Measurements from ENCODE around the gene LIF. TPM values are rescaled to one million over a fixed set of nuclear protein-coding genes. Genes with fewer than 3 reads are reported as not detected.
"Not testable (repeated sequence)": the region's sequence is repeated elsewhere in the genome, so short reads cannot be mapped to it uniquely, and the experiment has no call there.

Gene LIF
- total RNA-seq, 1 experiment from 2014 or later = 73.5 TPM

DNA sequence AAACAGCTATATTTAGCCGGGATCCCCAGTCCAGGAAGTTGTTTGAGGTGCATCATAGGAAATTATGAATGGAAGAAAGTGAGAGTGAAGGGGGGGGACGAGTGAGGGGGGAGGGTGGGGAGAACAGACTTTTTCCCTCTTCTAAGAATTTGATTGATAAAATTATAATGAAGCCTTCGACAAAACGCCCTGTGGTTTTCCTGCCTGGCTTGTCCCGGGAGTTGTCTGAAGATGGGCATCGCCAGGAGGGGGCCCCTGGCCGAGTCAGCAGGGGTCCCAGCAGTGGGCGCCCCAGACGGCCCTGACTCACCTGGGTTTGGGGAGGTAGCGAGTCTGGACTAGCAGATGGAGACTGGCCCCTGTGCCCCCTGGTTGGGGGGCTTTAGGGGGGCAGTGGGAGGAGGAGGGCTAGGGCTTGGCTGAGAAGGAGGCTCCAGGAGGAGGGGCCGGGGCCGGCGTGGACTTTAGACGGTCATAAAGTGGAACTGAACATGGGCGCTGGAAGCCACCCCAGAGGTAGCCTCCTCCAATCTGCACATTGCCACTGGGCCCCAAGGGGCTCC, 336 bp upstream of the LIF start:
- DNase-seq (ENCODE audit: extremely low read depth, low read depth) = no peak

DNA sequence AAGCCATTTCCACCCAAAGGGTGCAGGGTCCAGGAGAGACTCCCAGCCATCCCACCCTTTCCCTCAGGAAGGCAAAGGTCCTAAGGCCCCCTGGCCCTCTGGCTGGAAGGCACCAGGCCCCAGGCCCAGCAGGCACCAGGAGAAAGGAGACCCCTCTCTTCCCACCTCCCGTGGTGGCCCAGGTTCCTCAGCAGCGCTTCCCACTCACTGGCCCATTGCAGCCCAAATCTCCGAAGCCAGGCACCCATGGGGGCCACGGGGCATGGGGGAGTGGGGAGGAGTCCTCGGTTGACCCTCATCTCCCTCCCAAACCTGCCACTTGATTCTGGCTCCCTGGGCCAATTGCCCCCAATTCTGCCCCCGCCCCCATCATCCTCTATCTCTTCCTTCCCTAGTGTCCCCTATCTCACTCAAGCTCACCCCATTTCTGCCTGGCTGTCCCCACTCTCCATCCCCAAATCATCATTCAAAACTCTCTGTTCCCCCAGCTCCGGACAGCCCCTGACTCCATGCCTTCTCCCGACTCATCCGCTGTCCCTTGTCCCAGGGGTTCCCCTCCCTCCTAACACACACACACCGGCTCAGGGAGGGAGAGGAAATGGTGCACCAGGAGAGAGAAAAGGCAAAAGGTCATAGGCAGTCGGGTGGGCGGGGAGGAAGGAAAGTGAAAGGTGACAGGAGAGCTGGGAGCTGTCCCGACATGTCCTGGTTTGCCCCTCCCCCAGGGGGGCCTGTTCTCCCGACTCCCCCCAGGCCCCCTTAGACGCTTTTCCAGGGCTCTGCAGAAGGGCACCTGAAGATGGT, 1.2 kb downstream of the LIF start:
- DNase-seq (ENCODE audit: extremely low read depth, low read depth) = no peak

DNA sequence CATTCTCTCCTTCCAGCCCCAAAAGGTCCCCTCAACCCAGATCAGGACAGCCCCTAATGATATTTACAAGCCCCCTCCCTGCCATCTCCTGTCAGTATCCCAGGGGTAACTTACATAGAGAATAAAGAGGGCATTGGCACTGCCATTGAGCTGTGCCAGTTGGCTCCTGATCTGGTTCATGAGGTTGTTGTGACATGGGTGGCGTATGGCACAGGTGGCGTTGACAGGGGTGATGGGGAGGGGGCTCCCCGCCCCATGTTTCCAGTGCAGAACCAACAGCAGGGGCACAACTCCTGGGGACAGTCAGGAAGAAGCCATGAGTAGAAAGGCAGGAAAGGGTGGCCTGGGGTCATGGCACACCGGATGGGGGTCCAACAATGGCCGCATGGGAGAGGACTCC, 1.9 kb downstream of the LIF start:
- DNase-seq (ENCODE audit: extremely low read depth, low read depth) = no peak

DNA sequence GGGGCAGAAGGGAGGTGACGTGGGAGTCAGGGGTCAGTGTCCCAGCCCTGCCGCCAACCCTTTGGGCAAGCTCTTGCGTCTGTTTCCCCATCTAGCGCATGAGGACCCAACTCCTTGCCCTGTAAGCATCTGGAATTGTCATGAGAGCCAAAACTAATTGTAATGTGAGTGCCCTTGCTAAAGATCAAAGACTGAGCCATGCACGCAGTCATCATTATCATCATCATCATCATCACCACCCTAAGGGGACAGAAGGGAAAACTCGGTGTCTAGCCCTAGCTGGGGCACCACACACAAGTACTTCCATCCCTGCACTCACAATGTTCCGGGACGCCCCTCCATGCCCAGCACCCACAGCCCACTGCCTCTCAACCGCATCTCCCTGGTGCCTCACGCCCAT, 2.5 kb downstream of the LIF start:
- no peak for DNase-seq (ENCODE audit: extremely low read depth, low read depth)

DNA sequence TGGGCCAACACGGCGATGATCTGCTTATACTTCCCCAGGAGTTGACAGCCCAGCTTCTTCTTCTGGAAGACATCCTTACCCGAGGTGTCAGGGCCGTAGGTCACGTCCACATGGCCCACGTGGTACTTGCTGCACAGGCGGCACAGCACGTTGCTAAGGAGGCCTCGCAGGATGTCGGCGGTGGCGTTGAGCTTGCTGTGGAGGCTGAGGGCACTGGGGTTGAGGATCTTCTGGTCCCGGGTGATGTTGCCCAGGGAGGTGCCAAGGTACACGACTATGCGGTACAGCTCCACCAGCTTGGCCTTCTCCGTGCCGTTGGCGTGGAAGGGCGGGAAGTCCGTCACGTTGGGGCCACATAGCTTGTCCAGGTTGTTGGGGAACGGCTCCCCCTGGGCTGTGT, 2.9 kb downstream of the LIF start:
- no peak for DNase-seq (ENCODE audit: extremely low read depth, low read depth)

DNA sequence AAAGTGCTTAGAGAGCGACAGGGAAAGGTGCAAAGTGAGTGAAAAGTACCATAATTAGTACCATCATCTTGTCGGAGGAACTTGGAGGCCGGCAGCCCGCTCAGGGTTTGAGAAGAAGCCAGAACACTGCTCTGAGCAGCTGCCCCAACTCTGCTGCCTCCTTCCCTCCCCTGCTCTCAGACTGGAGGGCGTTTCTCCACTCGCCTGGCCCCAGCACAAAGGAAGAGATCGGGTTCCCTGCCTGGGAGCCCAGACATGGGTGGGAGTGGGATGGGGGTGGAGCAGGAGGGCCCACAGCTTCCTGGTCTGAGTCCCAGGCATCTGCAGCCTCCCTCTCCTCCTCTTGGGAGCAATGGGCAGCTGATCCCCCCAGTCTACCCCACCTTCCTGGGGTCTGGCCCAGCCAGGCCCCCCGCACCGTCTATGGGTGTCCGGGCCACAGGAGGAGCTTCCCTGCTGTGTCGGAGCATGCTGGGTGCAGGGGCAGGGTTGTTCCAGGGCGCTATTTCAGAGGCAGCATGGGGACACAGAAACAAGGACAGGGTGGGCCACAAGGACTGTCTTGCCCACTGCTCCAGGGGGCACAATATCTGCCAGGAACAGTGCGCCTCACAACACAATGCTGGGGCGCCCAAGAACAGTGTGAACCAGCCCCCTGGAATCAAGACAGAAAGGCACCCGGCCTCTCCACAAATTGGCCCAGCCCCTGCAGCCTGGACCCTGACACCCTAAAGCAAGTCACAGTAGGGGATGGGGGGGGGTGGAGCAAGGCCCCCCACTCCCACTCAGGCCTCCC, 4.8 kb downstream of the LIF start:
- no peak for DNase-seq (ENCODE audit: extremely low read depth, low read depth)

DNA sequence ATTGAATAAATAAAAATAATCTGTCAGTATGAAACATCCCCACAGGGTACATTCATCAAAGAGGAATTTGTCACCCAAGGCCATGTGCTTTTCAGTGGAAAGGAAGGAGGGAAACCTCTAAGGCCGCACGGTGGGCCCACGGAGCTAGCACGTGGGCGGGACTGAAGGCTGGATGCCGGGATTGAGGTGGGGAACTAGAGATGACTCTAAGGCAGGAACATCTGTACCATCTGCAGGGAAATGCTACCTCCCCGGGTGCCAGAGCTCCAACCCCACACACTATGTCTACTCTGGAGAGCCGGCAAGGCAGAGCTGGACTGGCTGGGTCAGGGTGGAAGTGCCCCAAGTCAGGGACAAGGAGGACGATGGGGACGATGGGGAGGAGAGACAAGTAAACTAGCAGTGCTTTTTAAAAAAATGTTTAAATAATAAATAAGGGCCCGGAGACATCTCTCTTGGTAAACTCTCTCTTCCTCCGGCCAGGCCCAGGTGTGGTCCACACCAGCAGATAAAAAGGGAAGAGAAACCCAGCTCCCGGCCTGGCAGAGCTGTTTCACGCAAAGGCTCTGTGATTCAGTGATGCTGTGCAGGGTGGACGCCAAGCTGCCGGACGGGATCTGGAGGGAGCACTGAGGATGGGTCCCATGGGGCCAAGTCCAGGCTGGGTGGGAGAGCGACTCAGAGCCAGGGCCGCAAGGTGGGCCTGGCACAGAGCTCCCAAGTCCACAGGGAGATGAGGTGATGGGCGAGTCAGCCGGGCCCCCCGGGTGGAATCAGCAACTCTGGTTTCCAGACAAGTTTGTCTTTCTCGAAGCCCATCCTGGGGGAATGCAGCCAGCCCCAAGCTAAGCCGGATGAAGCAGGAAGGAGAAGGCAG, 5.8 kb downstream of the LIF start:
- no peak for DNase-seq (ENCODE audit: extremely low read depth, low read depth)

DNA sequence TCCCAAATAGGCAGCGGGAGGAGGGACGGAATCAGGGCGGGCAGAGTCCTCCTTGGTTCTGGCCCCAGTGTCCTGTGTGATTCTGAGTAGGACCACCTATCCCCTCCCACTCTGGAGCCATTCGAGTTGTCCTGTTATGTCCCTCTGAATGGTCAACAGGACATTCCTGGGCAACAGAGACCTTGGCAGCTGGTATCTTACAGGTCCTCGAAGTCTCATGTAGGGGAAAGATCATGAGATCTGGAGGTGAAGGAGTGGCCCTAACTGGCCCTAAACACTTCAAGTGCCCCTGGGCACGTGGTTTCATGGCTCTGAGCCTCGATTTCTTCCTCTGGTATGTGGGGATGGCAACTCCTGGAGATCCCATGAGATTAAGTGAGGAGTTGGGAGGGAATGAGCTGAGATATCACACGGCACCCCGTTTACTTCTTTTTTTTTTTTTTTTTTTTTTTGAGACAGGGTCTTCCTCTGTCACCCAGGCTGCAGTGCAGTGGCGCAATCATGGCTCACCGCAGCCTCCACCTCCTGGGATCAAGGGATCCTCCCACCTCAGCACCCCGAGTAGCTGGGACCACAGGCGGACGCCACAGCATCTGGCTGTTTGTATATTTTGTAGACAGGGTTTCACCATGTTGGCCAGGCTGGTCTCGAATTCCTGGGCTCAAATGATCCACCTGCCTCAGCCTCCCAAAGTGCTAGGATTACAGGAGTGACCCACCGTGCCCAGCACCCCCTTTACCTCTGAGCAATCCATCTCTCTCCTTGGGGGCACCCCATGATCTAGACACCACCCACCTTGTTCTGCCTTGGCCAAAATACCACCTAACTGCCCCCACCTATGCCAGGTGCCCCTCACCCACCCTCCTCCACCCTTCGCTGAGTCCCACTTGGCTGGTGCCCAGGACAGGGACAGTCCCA, 6.8 kb downstream of the LIF start:
- DNase-seq (ENCODE audit: extremely low read depth, low read depth) = no peak

DNA sequence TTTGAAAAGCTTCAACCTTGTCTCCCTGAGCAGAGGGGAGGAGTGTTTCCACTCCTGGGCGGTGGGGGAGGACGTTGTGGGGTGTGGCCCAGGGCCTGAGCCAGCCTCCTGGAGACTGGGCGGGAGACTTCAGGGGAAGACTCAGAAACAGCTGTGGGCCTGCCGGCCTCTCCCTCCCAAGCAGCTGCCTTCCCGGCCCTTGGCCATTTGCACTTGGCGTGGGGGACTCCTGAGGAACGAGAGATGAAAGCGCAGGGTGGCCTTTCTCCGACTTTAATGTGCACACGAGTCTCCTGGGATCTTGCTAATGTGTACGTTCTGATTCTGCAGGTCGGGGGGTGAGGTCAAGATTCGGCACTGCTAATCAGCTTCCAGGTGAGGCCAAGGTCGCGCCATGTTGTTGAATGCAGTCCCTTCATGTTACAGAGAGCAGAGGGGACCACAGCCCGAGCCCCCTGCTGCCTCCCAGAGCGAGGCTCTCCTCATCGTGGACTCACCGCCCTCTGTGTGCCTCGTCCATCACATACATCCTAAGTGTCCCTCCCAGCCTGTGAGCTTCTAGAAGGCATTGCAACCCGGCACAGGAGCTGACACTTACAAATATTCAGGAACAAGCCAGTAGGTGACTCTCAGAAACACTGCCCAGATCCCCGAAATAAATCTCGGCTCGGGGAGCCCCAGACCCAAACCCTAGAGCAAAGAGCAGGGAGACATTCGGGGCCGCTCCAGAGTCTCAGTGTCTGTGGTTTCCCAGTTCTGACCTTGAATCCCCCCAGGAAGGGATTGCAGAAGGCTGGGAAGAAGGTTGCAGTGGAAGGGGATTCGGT, 7.7 kb downstream of the LIF start:
- no peak for DNase-seq (ENCODE audit: extremely low read depth, low read depth)

DNA sequence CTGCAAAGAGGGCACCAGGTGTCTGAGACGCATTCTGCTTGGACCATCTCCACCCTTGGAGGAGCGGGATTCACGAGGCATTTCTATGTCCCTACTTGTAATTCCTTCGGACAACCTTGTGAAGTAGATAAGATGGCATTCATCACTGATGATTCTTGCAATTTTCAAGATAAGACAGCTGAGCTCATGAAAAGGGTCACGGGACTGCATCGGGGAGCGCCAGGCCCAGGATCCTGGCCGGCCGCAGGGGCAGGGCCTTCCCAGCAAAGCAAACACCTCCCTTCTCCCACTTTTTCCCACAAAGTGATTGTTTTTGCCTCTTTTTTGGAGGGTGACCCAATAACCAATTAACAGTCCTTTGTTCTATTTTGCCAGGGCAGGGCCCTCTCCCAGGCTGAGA, 8.4 kb downstream of the LIF start:
- DNase-seq (ENCODE audit: extremely low read depth, low read depth) = no peak

DNA sequence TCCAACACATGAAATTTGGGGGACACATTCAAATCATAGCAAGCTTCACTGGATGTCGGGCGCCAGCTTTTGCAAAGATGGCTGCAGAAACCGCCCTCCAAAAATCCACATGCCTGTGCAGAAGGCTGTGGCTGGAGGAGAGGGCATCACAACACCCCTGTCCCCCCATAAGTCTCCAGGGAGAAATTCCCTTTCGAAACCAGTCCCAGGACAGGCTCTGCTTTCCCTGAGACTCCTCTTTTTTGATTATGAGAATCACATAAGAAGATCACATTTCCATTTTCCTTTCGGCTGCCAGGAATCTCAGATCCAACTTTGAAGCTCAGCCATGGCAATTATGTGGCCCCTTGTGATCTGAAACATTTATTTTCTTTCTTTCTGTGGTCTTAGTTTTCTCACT, 9.7 kb downstream of the LIF start:
- DNase-seq (ENCODE audit: extremely low read depth, low read depth) = no peak

DNA sequence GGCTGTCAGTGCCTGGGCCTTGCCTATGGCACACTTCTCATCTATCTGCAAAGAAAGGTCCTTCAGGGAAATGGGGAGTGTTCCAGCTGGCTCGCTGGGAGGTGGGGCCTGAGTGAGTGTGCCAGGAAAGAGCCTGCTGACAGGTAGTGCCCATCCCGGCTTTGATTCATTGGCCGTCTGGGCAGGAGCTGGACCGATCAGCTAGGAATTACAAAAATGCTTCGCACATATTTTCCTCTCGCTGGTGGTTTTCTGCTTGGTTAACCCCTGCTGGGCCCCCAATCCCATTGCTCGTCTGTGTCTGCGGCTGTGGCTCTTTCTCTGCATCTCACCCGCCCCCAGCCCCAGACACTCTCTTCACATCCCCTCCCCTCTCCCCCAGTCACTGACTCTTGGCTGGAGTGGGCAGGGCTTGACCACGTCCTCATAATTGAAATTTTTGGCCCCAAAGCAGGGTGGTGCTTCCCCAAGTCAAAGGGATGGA, 10.8 kb downstream of the LIF start:
- DNase-seq (ENCODE audit: extremely low read depth, low read depth) = no peak

DNA sequence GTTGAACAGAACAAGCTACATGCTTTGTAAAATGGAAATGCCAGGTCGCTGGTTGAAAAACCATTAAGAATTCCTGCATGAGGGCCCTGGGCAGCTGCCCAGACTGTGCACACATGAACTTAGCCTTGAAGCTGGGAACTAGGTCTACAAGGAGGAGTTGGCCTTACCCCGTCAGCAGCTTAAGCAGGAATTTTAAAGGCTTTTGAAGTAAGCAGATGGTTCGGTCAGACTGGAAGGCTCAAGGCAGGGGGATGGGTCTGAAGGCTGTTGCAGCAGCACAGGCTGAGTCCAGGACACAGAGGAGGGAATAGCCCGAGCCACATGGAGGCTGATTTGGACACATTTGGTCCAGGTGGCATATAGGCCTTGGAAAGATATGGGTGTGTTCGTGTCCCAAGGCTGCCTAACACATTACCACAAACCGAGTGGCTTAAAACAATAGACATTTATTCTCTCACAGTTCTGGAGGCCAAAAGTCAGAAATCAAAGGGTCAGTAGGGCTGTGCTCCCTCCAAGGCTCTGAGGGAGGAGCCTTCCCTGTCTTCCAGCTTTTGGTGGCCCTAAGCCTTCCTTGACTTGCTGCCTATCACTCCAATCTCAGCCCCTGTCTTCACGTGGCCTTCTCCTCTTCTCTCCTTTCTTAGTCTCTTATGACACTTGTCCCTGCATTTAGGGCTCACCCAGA, 11.6 kb downstream of the LIF start:
- DNase-seq (ENCODE audit: extremely low read depth, low read depth) = no peak

DNA sequence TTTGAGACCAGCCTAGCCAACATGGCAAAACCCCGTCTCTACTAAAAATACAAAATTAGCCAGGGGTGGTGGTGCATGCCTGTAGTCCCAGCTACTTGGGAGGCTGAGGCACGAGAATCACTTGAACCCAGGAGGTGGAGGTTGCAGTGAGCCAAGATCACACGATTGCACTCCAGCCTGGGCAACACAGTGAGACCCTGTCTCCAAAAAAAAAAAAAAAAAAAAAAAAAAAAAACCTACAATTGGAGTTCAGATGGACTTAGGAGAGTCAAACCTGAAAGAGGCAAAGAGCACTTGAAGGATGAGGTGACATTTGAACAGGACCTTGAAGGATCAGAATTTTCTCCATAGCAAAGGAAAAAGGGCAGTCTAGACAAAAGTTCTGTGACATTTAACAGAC, 12.2 kb downstream of the LIF start:
- DNase-seq (ENCODE audit: extremely low read depth, low read depth) = not testable (repeated sequence)

DNA sequence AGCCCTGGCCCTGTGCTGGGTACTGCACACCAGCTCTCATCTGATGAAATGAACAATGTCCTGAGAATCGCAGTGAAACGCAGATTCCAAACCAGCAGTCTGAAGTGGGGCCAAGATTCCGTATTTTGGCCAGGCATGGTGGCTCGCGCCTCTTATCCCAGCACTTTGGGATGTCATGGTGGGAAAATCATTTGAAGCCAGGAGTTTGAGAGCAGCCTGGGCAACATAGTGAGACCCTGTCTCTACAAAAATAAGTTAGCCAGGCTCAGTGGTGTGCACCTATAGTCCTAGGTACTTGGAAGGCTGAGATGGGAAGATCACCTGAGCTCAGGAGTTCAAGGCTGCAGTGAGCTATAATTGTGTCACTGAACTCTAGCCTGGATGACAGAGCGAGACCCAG, 13.0 kb downstream of the LIF start:
- no peak for DNase-seq (ENCODE audit: extremely low read depth, low read depth)

DNA sequence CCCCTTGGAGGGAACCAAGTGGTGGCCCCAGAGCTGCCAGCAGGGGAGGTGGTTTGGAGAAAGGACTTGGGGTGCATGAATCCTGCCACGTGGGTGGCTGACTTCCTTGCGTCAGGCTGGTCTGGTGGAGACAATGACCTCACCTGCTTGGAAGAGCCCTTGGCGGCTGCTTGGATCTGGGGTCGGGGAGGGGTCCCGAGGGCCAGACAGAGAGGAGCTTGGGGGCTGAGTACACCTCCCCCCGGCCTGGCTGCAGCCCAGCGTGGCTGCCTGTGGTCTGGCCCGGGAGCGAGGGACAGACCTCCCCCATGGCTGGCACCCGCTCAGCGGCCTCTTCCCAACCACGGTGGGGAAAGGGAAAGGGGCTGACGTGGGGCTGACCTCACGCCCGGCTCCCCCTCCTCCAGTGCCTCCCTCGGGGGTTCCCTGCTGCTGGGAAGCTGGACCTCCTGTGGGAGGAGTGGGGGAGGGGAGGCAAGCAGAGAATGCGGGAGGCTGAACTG, 13.8 kb downstream of the LIF start:
- no peak for DNase-seq (ENCODE audit: extremely low read depth, low read depth)

DNA sequence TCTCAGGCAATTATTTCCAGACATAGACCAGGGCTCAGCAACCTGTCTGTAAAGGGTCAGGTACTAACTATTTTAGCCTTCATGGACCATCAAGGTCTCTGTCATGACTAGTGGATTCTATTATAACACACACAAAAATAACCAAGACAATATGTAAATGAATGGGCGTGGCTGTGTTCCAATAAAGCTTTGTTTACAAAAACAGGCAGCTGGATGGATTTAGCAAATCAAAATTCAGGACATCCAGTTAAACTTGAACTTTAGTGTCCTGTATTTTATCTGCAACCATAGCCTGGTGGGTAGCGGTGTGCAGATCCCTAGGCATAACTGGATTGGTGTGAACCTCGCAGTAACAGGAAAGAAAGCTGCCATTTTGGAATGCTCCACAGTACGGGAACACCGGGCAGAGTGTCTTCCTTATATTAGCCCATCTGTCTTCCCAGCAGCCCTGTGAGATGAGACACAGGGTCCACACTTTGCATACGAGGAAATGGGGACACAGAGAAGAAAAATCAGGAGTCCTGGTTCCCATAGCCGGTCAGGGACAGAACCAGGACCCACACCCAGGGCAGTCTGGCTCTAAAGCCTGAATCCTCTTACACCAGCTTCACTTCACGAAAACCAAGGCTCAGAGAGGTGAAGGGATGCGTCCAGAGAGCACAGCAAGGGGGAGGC, 15.6 kb downstream of the LIF start:
- no peak for DNase-seq (ENCODE audit: extremely low read depth, low read depth)
